Neuronal stem cell (in vitro differentiated cells): Measurements from ENCODE around the gene B3GNT3.

Experiments used
- DNase-seq: peaks from one replicate; pipeline ENCODE4 v3.0.0-alpha.2; 2013; ENCODE audit warnings: low spot score
- H2AFZ ChIP-seq: one replicate; pipeline ENCODE4 v1.6.1; 2013; ENCODE audit warnings: mild to moderate bottlenecking, low read length, inconsistent platforms
- H2AK5ac ChIP-seq: 2 replicates; pipeline ENCODE4 v1.6.1; 2013; ENCODE audit warnings: low read depth, mild to moderate bottlenecking, inconsistent platforms, low read length, moderate library complexity, mixed read lengths
- H2BK120ac ChIP-seq: 2 replicates; pipeline ENCODE4 v1.6.1; 2013; ENCODE audit warnings: low read depth, mild to moderate bottlenecking, inconsistent platforms, low read length, moderate library complexity, mixed read lengths
- H2BK12ac ChIP-seq: one replicate; pipeline ENCODE4 v1.6.1; 2013; ENCODE audit warnings: low read length, inconsistent platforms
- H2BK15ac ChIP-seq: 2 replicates; pipeline ENCODE4 v1.6.1; 2013; ENCODE audit warnings: mild to moderate bottlenecking, low read length, inconsistent platforms, mixed read lengths
- H2BK5ac ChIP-seq: one replicate; pipeline ENCODE4 v1.6.1; 2013; ENCODE audit warnings: inconsistent platforms, mild to moderate bottlenecking, low read length, moderate library complexity
- H3K14ac ChIP-seq: one replicate; pipeline ENCODE4 v1.6.1; 2013; ENCODE audit warnings: low read length, inconsistent platforms
- H3K18ac ChIP-seq: 2 replicates; pipeline ENCODE4 v1.6.1; 2013; ENCODE audit warnings: low read length, inconsistent platforms
- H3K23ac ChIP-seq: 2 replicates; pipeline ENCODE4 v1.6.1; 2013; ENCODE audit warnings: low read depth, mild to moderate bottlenecking, mixed read lengths, low read length, inconsistent platforms; ENCODE audit not compliant: poor library complexity
- H3K27ac ChIP-seq: replicated peaks from 3 replicates; pipeline ENCODE4 v1.5.1; 2013; ENCODE audit warnings: low read length, inconsistent platforms
- H3K27me3 ChIP-seq, 3 experiments: 2 replicates each; pipeline ENCODE4 v1.6.1; 2013; ENCODE audit warnings: low read length in 3 of 3, mild to moderate bottlenecking in 2 of 3, inconsistent platforms in 1 of 3, low read depth in 1 of 3, mixed read lengths in 1 of 3, moderate library complexity in 1 of 3; ENCODE audit not compliant: control insufficient read depth in 3 of 3, insufficient read depth in 3 of 3
- H3K36me3 ChIP-seq, 2 donors: replicated peaks in 1 of 2; 2 replicates each; pipeline ENCODE4 v1.6.1; 2013; ENCODE audit warnings: low read length in 2 of 2; ENCODE audit not compliant: control insufficient read depth in 2 of 2, insufficient read depth in 2 of 2
- H3K4ac ChIP-seq: 2 replicates; pipeline ENCODE4 v1.6.1; 2013; ENCODE audit warnings: inconsistent platforms, mild to moderate bottlenecking, low read length, moderate library complexity
- H3K4me1 ChIP-seq, 2 donors: 1 replicate in 1 of 2; 2 replicates in 1 of 2; pipeline ENCODE4 v1.6.1; 2013; ENCODE audit warnings: low read length in 2 of 2, low read depth in 1 of 2; ENCODE audit not compliant: control insufficient read depth in 2 of 2, insufficient read depth in 1 of 2
- H3K4me2 ChIP-seq: one replicate; pipeline ENCODE4 v1.6.1; 2013; ENCODE audit warnings: mild to moderate bottlenecking, low read length, inconsistent platforms; ENCODE audit not compliant: insufficient read depth, poor library complexity, severe bottlenecking
- H3K4me3 ChIP-seq, 2 donors: 2 replicates each; pipeline ENCODE4 v1.5.1; 2013; ENCODE audit warnings: low read length in 2 of 2, mild to moderate bottlenecking in 2 of 2, inconsistent platforms in 1 of 2, moderate library complexity in 1 of 2
- H3K79me1 ChIP-seq: one replicate; pipeline ENCODE4 v1.6.1; 2013; ENCODE audit warnings: low read depth, mild to moderate bottlenecking, inconsistent platforms, low read length, moderate library complexity
- H3K9ac ChIP-seq: one replicate; pipeline ENCODE4 v1.6.1; 2013; ENCODE audit warnings: mild to moderate bottlenecking, low read depth, low read length, inconsistent platforms; ENCODE audit not compliant: poor library complexity
- H3K9me3 ChIP-seq, 2 donors: replicated peaks in 1 of 2; 2 replicates each; pipeline versions ENCODE3 to v1.6.1; 2013; ENCODE audit warnings: low read length in 2 of 2, mild to moderate bottlenecking in 2 of 2, inconsistent platforms in 1 of 2, low read depth in 1 of 2, mixed read lengths in 1 of 2, moderate library complexity in 1 of 2; ENCODE audit not compliant: control insufficient read depth in 2 of 2, insufficient read depth in 1 of 2
- H4K8ac ChIP-seq: one replicate; pipeline ENCODE4 v1.6.1; 2013; ENCODE audit warnings: low read depth, mild to moderate bottlenecking, inconsistent platforms, low read length, moderate library complexity
- H4K91ac ChIP-seq: one replicate; pipeline ENCODE4 v1.6.1; 2013; ENCODE audit warnings: low read length, low read depth, mild to moderate bottlenecking, inconsistent platforms; ENCODE audit not compliant: poor library complexity
- WGBS, 2 donors: extraction: QIAGEN DNeasy Blood & Tissue Kit; methylation state at CpG; one replicate each; pipeline ENCODE4 v1.1.7; 2013; ENCODE audit warnings: missing lambda C conversion rate in 2 of 2, mixed read lengths in 1 of 2; ENCODE audit not compliant: insufficient read length in 2 of 2, insufficient replicate concordance in 1 of 2; ENCODE audit errors: extremely low coverage in 2 of 2; 5-methylcytosine and 5-hydroxymethylcytosine counted together

B3GNT3 gene

DNA sequence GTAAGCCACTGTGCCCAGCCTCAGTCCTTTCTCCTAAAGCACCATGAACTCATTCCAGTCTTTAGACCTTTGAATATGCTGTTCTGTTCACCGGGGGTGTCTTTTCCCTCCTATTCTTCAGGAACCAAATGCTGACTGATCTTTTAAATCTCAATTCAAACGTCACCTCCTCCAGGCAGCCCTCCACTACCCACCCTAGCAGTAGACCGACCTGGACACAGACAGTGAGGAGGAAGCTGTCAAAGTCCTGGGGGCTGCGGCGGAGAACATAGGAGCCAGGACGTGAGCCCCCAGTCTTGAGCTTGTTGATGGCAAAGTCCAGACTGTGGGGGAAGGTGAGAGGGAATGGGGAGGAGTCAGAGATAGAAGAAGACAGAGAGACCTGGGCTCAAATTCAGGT lies 45.1 kb downstream of the B3GNT3 start:
- Histone ChIP-seq H2BK15ac (peak overlapping the region; percentile 54), H3K14ac (no peak overlapping the region), H4K91ac (no peak overlapping the region), H3K4me1 (peaks cover 7 to 14% of the 10 kb centered on the region in 2 donors), H3K36me3 (no peaks in the 10 kb centered on the region), H4K8ac (no peak overlapping the region), H2AFZ (no peak overlapping the region), H3K4me3 (no peak overlapping the region), H3K9me3 (no peaks in the 10 kb centered on the region), H3K27ac (no peak overlapping the region), H2BK5ac (no peak overlapping the region), H3K23ac (no peak overlapping the region), H3K79me1 (no peaks in the 10 kb centered on the region), H3K4me2 (no peak overlapping the region), H2AK5ac (no peak overlapping the region), H3K4ac (no peak overlapping the region), H3K18ac (no peak overlapping the region), H3K27me3 (peaks cover 0 to 33% (median 7%) of the 10 kb centered on the region in 3 experiments), H3K9ac (no peak overlapping the region), H2BK120ac (no peak overlapping the region), H2BK12ac (no peak overlapping the region)
- no CpG with 5 or more reads among the region's 6 CpGs for WGBS, 2 donors
- no peak for DNase-seq

DNA sequence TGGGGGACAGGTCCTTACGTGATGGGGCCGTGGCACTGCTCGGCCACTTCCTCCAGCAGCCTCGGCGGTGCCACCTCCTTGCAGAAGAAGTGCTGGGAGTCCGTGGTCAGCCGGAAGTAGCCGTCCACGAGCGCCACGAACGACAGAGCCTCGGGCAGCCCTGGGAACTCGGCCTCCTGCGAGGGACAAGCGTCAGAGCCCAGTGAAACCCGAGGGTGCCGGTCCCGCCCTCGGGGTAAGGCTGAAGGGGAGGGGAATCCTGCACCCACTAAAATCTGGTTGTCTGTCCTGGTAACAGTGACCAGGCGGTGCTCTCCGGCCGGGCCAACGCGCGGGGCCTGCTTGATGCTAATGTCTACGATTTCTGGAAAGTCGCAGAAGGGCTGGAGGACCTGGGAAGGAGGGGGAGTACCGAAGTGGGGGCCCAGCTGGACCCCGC lies 46.5 kb downstream of the B3GNT3 start:
- no peak for DNase-seq
- H3K4me3 ChIP-seq, result peak overlapping the region; percentile 30 to 78

DNA sequence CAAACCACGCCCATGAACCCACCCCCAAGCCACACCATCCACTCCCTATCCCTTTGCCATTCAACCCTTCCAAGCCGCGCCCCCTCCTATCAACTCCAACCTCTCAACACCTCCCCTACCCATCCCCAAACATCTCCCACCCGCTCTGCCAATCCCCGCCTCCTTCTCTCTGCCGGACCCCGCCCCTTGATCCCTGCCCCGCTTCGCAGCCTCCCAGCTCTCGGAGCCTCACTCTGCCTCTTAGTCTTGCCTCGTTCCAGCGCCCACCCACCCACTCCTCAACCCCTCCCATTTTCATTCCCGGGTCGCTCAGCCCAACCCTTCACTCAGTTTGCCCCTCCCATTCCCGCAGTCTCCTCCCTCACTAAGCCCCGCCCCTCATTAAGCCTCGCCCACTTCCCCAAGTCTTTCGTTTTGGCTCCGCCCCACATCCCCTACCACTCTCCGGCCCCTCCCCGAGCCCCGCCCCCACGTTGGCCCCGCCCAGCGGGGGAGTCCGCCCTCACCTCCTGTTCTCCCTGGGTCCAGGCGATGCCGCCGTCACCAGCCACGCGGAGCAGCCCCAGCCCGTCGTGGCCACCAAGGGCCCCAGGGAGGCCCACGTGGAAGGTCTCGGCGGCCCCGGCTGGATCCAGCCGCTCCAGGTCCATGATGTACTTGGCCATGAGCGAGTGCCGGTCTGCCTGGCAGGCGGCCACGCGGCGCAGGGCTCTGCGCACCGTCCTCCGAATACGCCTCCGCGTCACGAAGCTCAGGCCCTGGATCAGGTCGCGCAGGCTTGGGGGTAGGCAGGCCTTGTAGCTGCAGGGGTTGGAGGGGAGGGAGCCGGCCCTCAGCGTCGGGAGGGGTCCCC lies 47.1 kb downstream of the B3GNT3 start:
- Histone ChIP-seq H3K18ac (peak overlapping the region; percentile 99), H2BK5ac (no peak overlapping the region), H3K9me3 (no peaks in the 10 kb centered on the region), H3K9ac (peak overlapping the region; percentile 89), H2AK5ac (peak overlapping the region; percentile 99), H2BK120ac (peak overlapping the region; percentile 88), H2AFZ (peak overlapping the region; percentile 97), H3K4me3 (peak overlapping the region; percentile 39 to 78), H3K4me2 (peak overlapping the region; percentile 87), H3K27me3 (peaks cover 0 to 33% (median 2%) of the 10 kb centered on the region in 3 experiments), H2BK12ac (peak overlapping the region; percentile 93), H4K91ac (no peak overlapping the region), H2BK15ac (peak overlapping the region; percentile 7), H3K36me3 (no peaks in the 10 kb centered on the region), H3K23ac (peak overlapping the region; percentile 95), H3K4ac (no peak overlapping the region), H3K4me1 (peaks cover 5 to 9% of the 10 kb centered on the region in 2 donors), H4K8ac (no peak overlapping the region), H3K14ac (peak overlapping the region; percentile 90), H3K79me1 (no peaks in the 10 kb centered on the region), H3K27ac (no peak overlapping the region)
- peak; percentile 99 for DNase-seq
- 100% methylated on average over 3 of the region's 56 CpGs; no CpG with 5 or more reads in 1 of the 2 donors for WGBS, 2 donors

More for the DNA sequence above, 46.5 kb downstream of the B3GNT3 start:
- Histone ChIP-seq H4K8ac (no peak overlapping the region), H3K9me3 (no peaks in the 10 kb centered on the region), H3K4me1 (peaks cover 5 to 9% of the 10 kb centered on the region in 2 donors), H3K27me3 (peaks cover 0 to 33% (median 2%) of the 10 kb centered on the region in 3 experiments), H2BK5ac (no peak overlapping the region), H2BK12ac (peak overlapping the region; percentile 16), H3K9ac (peak overlapping the region; percentile 92), H3K27ac (no peak overlapping the region), H2BK15ac (peak overlapping the region; percentile 100), H2BK120ac (no peak overlapping the region), H4K91ac (no peak overlapping the region), H3K36me3 (no peaks in the 10 kb centered on the region), H3K4me2 (peak overlapping the region; percentile 87), H3K14ac (peak overlapping the region; percentile 4), H3K23ac (peak overlapping the region; percentile 34), H3K18ac (peak overlapping the region; percentile 97), H2AK5ac (peak overlapping the region; percentile 86), H3K4ac (no peak overlapping the region), H3K79me1 (no peaks in the 10 kb centered on the region), H2AFZ (peak overlapping the region; percentile 93)
- no CpG with 5 or more reads among the region's 30 CpGs for WGBS, 2 donors

DNA sequence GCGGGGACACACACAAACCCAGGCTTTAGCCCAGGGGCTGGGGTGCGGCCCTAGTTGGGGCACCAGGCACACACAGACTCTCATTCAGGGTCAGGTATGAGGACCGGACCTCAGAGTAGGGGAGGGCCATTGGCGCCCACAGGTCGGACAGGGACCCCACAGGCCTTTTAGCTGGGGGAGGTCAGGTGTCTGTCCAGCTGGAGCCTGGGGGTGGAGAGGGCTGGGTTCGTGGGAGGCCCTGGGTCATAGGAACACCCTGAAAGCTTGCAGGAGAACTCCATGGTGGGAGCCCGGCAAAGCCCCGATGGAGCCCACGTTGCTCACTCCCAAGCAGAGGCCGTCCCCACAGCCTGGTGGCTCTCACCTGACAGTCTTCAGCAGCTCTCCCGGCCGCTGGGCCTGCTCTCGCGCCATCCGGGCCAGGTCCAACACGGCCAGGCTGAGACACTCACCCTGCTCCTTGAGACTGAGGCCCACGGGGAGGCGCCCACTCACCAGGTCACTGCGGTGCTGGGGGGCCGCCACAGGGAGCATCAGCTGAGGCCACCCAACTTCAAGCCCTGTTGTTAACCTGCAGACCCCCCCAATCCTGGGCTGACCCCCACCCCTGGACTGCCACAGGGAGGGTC lies 47.8 kb downstream of the B3GNT3 start:
- H4K8ac ChIP-seq, result no peak overlapping the region
- WGBS, 2 donors, result no CpG with 5 or more reads among the region's 20 CpGs
- H3K18ac ChIP-seq, result peak overlapping the region; percentile 99
- DNase-seq, result no peak
- H3K9ac ChIP-seq, result peak overlapping the region; percentile 89
- peak overlapping the region; percentile 97 for H2AFZ ChIP-seq
- H3K9me3 ChIP-seq, result no peaks in the 10 kb centered on the region
- H3K4me3 ChIP-seq, result peak overlapping the region; percentile 39 to 77
- no peaks in the 10 kb centered on the region for H3K36me3 ChIP-seq
- peak overlapping the region; percentile 7 for H2BK15ac ChIP-seq
- no peak overlapping the region for H3K27ac ChIP-seq
- H4K91ac ChIP-seq, result no peak overlapping the region
- peak overlapping the region; percentile 88 for H2BK120ac ChIP-seq
- peak overlapping the region; percentile 99 for H2AK5ac ChIP-seq
- no peak overlapping the region for H2BK5ac ChIP-seq
- H3K14ac ChIP-seq, result peak overlapping the region; percentile 90
- H3K4me2 ChIP-seq, result peak overlapping the region; percentile 85
- peak overlapping the region; percentile 93 for H2BK12ac ChIP-seq
- peaks cover 0 to 33% (median 2%) of the 10 kb centered on the region in 3 experiments for H3K27me3 ChIP-seq
- peaks cover 5 to 10% of the 10 kb centered on the region in 2 donors for H3K4me1 ChIP-seq
- H3K79me1 ChIP-seq, result no peaks in the 10 kb centered on the region
- peak overlapping the region; percentile 95 for H3K23ac ChIP-seq
- no peak overlapping the region for H3K4ac ChIP-seq
